GM12873 (cell line): Measurements from ENCODE around the gene TMEM253.

ENCODE experiments used
- CTCF ChIP-seq: IDR thresholded peaks from 2 replicates; pipeline ENCODE4 v1.5.1; 2012; ENCODE audit warnings: low read depth, mild to moderate bottlenecking, moderate library complexity, low read length, control low read depth; ENCODE audit not compliant: insufficient read depth; ENCODE audit errors: missing control alignments

The TMEM253 gene

GRCh38 chr14:21093769-21094681, 6.8 kb upstream of the TMEM253 start:
- TF ChIP-seq CTCF, result no peak

- TF ChIP-seq CTCF, result no peak
Measured at GRCh38 chr14:21095430-21096205, 5.2 kb upstream of the TMEM253 start.

- TF ChIP-seq CTCF, result no peak
Measured at GRCh38 chr14:21096438-21096837, 4.4 kb upstream of the TMEM253 start.

GRCh38 chr14:21096978-21097635, 3.8 kb upstream of the TMEM253 start:
- TF ChIP-seq CTCF, result no peak

GRCh38 chr14:21097636-21098075, 3.2 kb upstream of the TMEM253 start:
- TF ChIP-seq CTCF, result no peak

GRCh38 chr14:21098076-21098891, 2.6 kb upstream of the TMEM253 start, which contains the start of gene ZNF219:
TSS of gene ZNF219 (minus strand) at chr14:21098655. CDS start at chr14:21093591, 5,064 bp downstream.
- TF ChIP-seq CTCF, result peak; percentile 13
